GM23338 (cell line): ENCODE results near the gene ARRDC4. TPM values are rescaled to one million over a fixed set of nuclear protein-coding genes. Genes with fewer than 3 reads are reported as not detected.

Experiments
- ATAC-seq: fragments of 200-7000 bp; cut with Tn5 transposase; 3 replicates; pipeline ENCODE4 v1.9.1; 2020
- DNase-seq: peaks from one replicate; pipeline ENCODE4 v3.0.0-alpha.2; 2015; ENCODE audit warnings: low spot score
- H2AFZ ChIP-seq: fragments of 200-600 bp; sonication (generic); 2 replicates; pipeline ENCODE4 v1.8.0; 2016; ENCODE audit warnings: antibody characterized with exemption, mild to moderate bottlenecking, moderate library complexity
- H3F3A ChIP-seq: fragments of 200-600 bp; sonication (generic); replicated peaks from 2 replicates; pipeline ENCODE4 v1.8.0; 2017; ENCODE audit warnings: antibody characterized with exemption, mixed run types, low read depth
- H3K27ac ChIP-seq: fragments of 200-600 bp; sonication (generic); 2 replicates; pipeline ENCODE4 v1.6.1; 2016; ENCODE audit warnings: low read depth
- H3K27me3 ChIP-seq: fragments of 200-600 bp; sonication (generic); 2 replicates; pipeline ENCODE4 v1.8.0; 2016; ENCODE audit warnings: mild to moderate bottlenecking, mixed run types, moderate library complexity; ENCODE audit not compliant: insufficient read depth
- H3K36me3 ChIP-seq: fragments of 200-600 bp; sonication (generic); 2 replicates; pipeline ENCODE4 v1.8.0; 2016; ENCODE audit warnings: mild to moderate bottlenecking; ENCODE audit not compliant: insufficient read depth
- H3K4me1 ChIP-seq: fragments of 200-600 bp; sonication (generic); 2 replicates; pipeline ENCODE4 v1.8.0; 2016; ENCODE audit warnings: mild to moderate bottlenecking, moderate library complexity; ENCODE audit not compliant: insufficient read depth
- H3K4me2 ChIP-seq: fragments of 200-600 bp; sonication (generic); 2 replicates; pipeline ENCODE4 v1.7.1; 2017; ENCODE audit warnings: mixed run types
- H3K4me3 ChIP-seq: fragments of 200-600 bp; sonication (generic); 2 replicates; pipeline ENCODE4 v1.6.1; 2016; ENCODE audit warnings: mixed run types
- H3K79me2 ChIP-seq: fragments of 200-600 bp; sonication (generic); replicated peaks from 2 replicates; pipeline ENCODE4 v1.8.0; 2017; ENCODE audit warnings: mild to moderate bottlenecking; ENCODE audit not compliant: insufficient read depth
- H3K9me2 ChIP-seq: fragments of 200-600 bp; sonication (generic); 2 replicates; pipeline ENCODE4 v1.8.0; 2017; ENCODE audit not compliant: insufficient read depth
- H4K20me1 ChIP-seq: fragments of 200-600 bp; sonication (generic); replicated peaks from 2 replicates; pipeline ENCODE4 v1.8.0; 2017; ENCODE audit warnings: mild to moderate bottlenecking; ENCODE audit not compliant: insufficient read depth
- H3K27ac Mint-ChIP-seq: 2 replicates; pipeline ENCODE4 v1.8.0; 2020; ENCODE audit warnings: inconsistent platforms, mild to moderate bottlenecking, moderate library complexity, mixed read lengths
- H3K27me3 Mint-ChIP-seq: 3 replicates; pipeline ENCODE4 v1.8.0; 2022; ENCODE audit warnings: low read depth, mild to moderate bottlenecking, moderate library complexity, mixed read lengths, inconsistent platforms; ENCODE audit not compliant: insufficient read depth, poor library complexity
- H3K36me3 Mint-ChIP-seq: 3 replicates; pipeline ENCODE4 v1.8.0; 2021; ENCODE audit warnings: low read depth, mild to moderate bottlenecking, inconsistent platforms, moderate library complexity, mixed read lengths
- H3K4me1 Mint-ChIP-seq: 3 replicates; pipeline ENCODE4 v1.8.0; 2020; ENCODE audit warnings: mild to moderate bottlenecking, inconsistent platforms, mixed read lengths
- H3K4me3 Mint-ChIP-seq: 3 replicates; pipeline ENCODE4 v1.8.0; 2021; ENCODE audit warnings: moderate library complexity, mild to moderate bottlenecking, inconsistent platforms, mixed read lengths
- H3K9me3 Mint-ChIP-seq: 3 replicates; pipeline ENCODE4 v1.8.0; 2020; ENCODE audit warnings: moderate library complexity, mild to moderate bottlenecking, inconsistent platforms, mixed read lengths
- CTCF ChIP-seq, 2 experiments: fragments of 200-600 bp in 1 of 2; sonication (generic) in 1 of 2; conservative IDR thresholded peaks; 2 replicates each; pipeline versions ENCODE4 v1.5.1 to v1.6.1; 2016 to 2017; ENCODE audit warnings: antibody characterized with exemption in 2 of 2, low read depth in 2 of 2, mild to moderate bottlenecking in 2 of 2, moderate library complexity in 1 of 2
- NANOG ChIP-seq: IDR thresholded peaks from 2 replicates; pipeline ENCODE4 v1.6.1; 2016; ENCODE audit warnings: antibody characterized with exemption, borderline replicate concordance
- POLR2AphosphoS5 ChIP-seq: IDR thresholded peaks from 2 replicates; pipeline ENCODE4 v1.6.1; 2016; ENCODE audit warnings: antibody characterized with exemption, low read depth
- STAT1 ChIP-seq: IDR thresholded peaks from one replicate; pipeline ENCODE4 v1.6.1; 2016; ENCODE audit warnings: antibody characterized with exemption; ENCODE audit not compliant: unreplicated experiment
- ZNF114 ChIP-seq: fragments of 250-450 bp; sonication (Bioruptor Pico); IDR thresholded peaks from 2 replicates; pipeline ENCODE4 v1.5.0; 2020; ENCODE audit warnings: mild to moderate bottlenecking, moderate library complexity
- ZNF331 ChIP-seq: fragments of 250-450 bp; sonication (Bioruptor Pico); IDR thresholded peaks from 2 replicates; pipeline ENCODE4 v1.5.0; 2020; ENCODE audit warnings: low read depth, mild to moderate bottlenecking, moderate library complexity
- ZNF462 ChIP-seq: fragments of 250-450 bp; sonication (Bioruptor Pico); IDR thresholded peaks from 2 replicates; pipeline ENCODE4 v1.5.0; 2020; ENCODE audit warnings: mild to moderate bottlenecking, moderate library complexity
- polyA plus RNA-seq: library from polyadenylated mRNA; unstranded; fragments of >200 nt; fragmentation: Nextera tagmentation; extraction: Ambion mirVana; gene quantifications from 2 replicates; pipeline ENCODE4 v1.2.1, GENCODE V29; 2016
- total RNA-seq: library from RNA; depleted of rRNA; stranded (reverse); fragments of >200 nt; shearing (Covaris generic); gene quantifications from 2 replicates; pipeline ENCODE4 v1.2.3, GENCODE V29; 2014
- TF ChIP-seq, protein P1 (sequence below): IDR thresholded peaks from 2 replicates; pipeline ENCODE4 v1.6.1; 2016; ENCODE audit warnings: antibody characterized with exemption

ARRDC4 gene
- total and polyA plus RNA-seq, 2 experiments from 2014 or later, result 2.0 to 6.9 TPM

- Histone ChIP-seq H3K36me3 (no peaks in the 10 kb centered on the region), H3K4me3 (no peak overlapping the region), H3K27me3 (no peaks in the 10 kb centered on the region), H2AFZ (no peak overlapping the region), H4K20me1 (no peaks in the 10 kb centered on the region), H3K4me2 (no peak overlapping the region), H3K79me2 (no peaks in the 10 kb centered on the region), H3K9me2 (no peaks in the 10 kb centered on the region; the same call in 1 of the 2 replicates), H3F3A (no peaks in the 10 kb centered on the region), H3K4me1 (no peaks in the 10 kb centered on the region), H3K27ac (no peak overlapping the region)
- Mint-ChIP-seq H3K9me3 (no peaks in the 10 kb centered on the region), H3K4me1 (no peaks in the 10 kb centered on the region), H3K4me3 (no peak overlapping the region), H3K36me3 (no peaks in the 10 kb centered on the region), H3K27ac (no peak overlapping the region), H3K27me3 (no peaks in the 10 kb centered on the region)
- ATAC-seq, result no peak
- DNase-seq, result no peak
- TF ChIP-seq POLR2AphosphoS5 (no peak), CTCF (conservative IDR thresholded peaks at IDR 0.05; ENCODE audit: low read depth in 2 of 2) (peak in 1 of 2 experiments; percentile 14; a peak in 1 of 4 replicates)
Measured at GRCh38 chr15:98017150-98017964, 56.9 kb downstream of the ARRDC4 start.

DNA sequence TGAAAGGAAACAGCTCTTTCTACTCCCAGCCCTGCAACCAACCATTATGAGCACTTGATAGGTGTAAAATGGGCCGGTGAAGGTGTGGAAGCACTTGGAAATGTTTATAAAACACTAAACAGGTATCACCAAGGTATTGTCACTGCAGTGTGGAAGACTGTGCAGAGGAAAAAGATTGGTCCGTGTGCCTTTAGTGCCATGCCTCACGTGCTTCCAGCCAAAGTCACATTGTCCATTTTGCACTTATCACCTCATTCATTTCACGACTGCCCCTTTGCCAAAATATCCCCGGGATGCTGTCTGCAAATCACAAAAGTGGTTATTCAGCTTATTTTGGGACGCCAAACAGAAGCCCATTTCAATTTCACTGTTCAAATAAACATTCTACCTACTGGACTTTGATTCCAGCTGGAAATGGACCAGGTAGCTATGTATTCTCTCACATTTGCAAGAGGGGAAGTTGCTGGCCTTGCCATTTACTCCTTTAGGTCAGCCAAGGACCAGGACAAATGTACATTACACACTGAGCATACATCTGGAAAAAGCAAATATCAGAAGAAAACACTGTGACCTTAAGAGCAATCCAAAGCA, 58.4 kb downstream of the ARRDC4 start:
- no peaks in the 10 kb centered on the region for H3K27me3 ChIP-seq
- H3K36me3 Mint-ChIP-seq, result no peaks in the 10 kb centered on the region; the same call in 2 of the 3 replicates
- no peak overlapping the region for H2AFZ ChIP-seq
- DNase-seq (no peak), ATAC-seq (no peak)
- no peak overlapping the region for H3K4me2 ChIP-seq
- no peaks in the 10 kb centered on the region; the same call in 1 of the 2 replicates for H3K9me2 ChIP-seq
- H3K9me3 Mint-ChIP-seq, result peaks cover 4% of the 10 kb centered on the region; the same call in 1 of the 3 replicates
- no peak overlapping the region for H3K27ac ChIP-seq
- no peaks in the 10 kb centered on the region for H3K36me3 ChIP-seq
- H3K4me1 Mint-ChIP-seq, result no peaks in the 10 kb centered on the region
- H4K20me1 ChIP-seq, result no peaks in the 10 kb centered on the region
- no peaks in the 10 kb centered on the region for H3K79me2 ChIP-seq
- no peak overlapping the region for H3K4me3 ChIP-seq
- H3K27me3 Mint-ChIP-seq, result peaks cover 3% of the 10 kb centered on the region
- H3K27ac Mint-ChIP-seq, result no peak overlapping the region
- H3F3A ChIP-seq, result no peaks in the 10 kb centered on the region
- H3K4me3 Mint-ChIP-seq, result no peak overlapping the region
- H3K4me1 ChIP-seq, result no peaks in the 10 kb centered on the region
- no peak for TF ChIP-seq ZNF114 (CRISPR knock-in tag)
- no peak for TF ChIP-seq ZNF331 (CRISPR knock-in tag)
- no peak for TF ChIP-seq STAT1
- TF ChIP-seq ZNF462 (CRISPR knock-in tag), result no peak
- TF ChIP-seq CTCF (conservative IDR thresholded peaks at IDR 0.05; ENCODE audit: low read depth in 2 of 2), result no peak
- no peak for TF ChIP-seq NANOG
- TF ChIP-seq, protein P1, sequence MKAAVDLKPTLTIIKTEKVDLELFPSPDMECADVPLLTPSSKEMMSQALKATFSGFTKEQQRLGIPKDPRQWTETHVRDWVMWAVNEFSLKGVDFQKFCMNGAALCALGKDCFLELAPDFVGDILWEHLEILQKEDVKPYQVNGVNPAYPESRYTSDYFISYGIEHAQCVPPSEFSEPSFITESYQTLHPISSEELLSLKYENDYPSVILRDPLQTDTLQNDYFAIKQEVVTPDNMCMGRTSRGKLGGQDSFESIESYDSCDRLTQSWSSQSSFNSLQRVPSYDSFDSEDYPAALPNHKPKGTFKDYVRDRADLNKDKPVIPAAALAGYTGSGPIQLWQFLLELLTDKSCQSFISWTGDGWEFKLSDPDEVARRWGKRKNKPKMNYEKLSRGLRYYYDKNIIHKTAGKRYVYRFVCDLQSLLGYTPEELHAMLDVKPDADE, result no peak
